Choroid plexus epithelial cell (primary cell): ENCODE results near the gene CORT.

Experiments used
- DNase-seq: peaks from one replicate; pipeline ENCODE4 v3.0.0-alpha.2; 2010; ENCODE audit warnings: low read depth
- H3K4me3 ChIP-seq: 2 replicates; pipeline ENCODE4 v1.5.1; 2011; ENCODE audit warnings: low read depth, mild to moderate bottlenecking, control low read depth, low read length, moderate library complexity
- TF ChIP-seq, protein P1 (sequence below): conservative IDR thresholded peaks from 2 replicates; pipeline ENCODE4 v1.5.1; 2011; ENCODE audit warnings: low read depth, mild to moderate bottlenecking, control low read depth, inconsistent platforms, low read length, moderate library complexity

Gene CORT

DNA sequence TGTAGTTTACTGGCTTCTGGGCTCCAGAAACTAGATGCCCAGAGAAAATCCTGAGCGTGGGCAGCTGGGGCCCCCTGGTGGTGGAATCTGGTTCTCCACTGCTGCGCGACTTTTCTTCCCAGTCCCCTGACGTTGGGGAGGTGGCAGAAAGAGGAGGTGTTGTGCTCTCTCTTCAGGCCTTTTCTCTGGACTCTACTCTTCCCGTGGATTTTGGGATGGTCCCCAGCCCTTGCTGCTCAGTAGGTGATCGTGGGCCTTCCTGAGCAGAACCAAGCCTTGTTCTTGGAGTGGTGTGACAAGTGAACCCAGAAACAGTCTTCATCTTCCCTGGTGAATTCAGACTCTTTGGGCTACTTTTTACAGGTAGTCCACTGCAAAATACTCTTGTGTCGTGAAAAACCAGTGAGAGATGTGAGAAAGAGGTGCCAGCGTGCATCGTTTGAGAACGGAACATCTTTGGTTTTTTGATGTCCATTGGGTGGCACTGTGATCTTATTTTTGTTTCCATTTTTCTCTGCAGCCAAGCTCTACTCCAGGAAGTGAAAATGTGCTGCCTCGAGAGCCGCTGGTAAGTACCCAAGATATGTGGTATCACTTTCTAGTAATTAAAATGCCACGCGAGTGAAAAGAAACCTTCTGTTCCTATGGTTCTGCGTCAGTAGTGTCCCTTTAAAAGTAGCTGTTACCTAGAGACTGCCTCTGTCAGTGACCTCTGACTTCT, 45.1 kb downstream of the CORT start:
- TF ChIP-seq, protein P1, sequence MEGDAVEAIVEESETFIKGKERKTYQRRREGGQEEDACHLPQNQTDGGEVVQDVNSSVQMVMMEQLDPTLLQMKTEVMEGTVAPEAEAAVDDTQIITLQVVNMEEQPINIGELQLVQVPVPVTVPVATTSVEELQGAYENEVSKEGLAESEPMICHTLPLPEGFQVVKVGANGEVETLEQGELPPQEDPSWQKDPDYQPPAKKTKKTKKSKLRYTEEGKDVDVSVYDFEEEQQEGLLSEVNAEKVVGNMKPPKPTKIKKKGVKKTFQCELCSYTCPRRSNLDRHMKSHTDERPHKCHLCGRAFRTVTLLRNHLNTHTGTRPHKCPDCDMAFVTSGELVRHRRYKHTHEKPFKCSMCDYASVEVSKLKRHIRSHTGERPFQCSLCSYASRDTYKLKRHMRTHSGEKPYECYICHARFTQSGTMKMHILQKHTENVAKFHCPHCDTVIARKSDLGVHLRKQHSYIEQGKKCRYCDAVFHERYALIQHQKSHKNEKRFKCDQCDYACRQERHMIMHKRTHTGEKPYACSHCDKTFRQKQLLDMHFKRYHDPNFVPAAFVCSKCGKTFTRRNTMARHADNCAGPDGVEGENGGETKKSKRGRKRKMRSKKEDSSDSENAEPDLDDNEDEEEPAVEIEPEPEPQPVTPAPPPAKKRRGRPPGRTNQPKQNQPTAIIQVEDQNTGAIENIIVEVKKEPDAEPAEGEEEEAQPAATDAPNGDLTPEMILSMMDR = peak; percentile 89
- H3K4me3 ChIP-seq = peak overlapping the region; percentile 39
- peak; percentile 74 for DNase-seq

DNA sequence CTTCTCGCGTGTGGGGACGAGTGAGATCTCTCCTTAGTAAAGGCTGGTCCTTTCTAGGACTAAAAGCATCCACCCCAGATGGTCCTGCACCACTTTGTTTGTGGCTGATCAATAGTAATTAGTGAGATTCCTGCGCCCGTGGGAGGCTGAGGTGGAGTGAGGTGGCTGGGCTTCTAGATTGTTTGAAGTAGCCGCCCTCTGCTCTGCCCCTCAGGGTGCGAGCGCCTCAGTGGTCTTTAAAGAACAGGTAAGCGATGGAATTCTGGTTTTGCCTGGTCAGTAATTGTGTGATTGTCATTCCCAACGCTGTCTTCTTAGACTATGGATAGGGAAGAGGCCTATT, 45.6 kb downstream of the CORT start:
- no peak overlapping the region for H3K4me3 ChIP-seq
- no peak for DNase-seq
- TF ChIP-seq, protein P1 = no peak

DNA sequence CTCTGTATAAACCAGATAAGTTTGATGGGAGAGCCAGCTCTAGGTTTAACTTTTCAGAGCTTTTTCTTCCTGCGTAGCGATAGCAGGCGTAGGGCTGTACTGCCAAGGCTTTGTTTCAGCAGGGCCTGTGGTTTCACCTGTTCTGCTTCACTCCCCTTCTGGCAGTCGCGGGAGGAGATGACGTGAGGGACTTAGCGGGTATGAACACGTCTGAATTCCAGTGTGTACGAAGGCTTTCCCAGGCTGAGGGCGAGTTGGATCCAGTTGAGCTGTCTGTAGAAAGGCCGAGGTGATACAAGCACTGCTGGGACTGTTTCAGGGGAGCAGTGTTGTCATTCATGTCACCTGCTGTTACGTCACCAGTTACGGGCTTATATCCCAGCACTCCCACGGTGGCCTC, 46.1 kb downstream of the CORT start:
- no peak for DNase-seq
- no peak overlapping the region for H3K4me3 ChIP-seq
- TF ChIP-seq, protein P1 = no peak

DNA sequence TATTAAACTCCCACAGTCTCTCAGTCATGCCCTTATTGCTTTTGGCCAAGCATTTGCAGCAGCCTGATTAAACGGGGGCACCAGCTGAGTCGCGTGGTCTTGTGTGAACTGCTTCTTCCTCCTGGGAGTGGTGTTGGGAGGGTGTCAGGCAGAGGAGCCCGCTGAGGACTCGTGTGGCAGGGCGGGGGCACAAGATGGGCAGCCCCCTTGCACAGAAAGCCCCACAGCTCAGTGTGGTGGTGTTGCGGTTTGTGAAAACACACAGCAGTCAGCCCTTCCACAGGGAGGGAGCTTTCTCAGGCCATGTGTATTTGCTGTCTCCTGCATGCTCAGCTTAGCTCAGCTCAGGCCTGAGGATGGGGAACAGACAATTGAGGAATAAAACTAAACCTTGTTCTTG, 47.3 kb downstream of the CORT start:
- TF ChIP-seq, protein P1 = no peak
- no peak overlapping the region for H3K4me3 ChIP-seq
- no peak for DNase-seq

DNA sequence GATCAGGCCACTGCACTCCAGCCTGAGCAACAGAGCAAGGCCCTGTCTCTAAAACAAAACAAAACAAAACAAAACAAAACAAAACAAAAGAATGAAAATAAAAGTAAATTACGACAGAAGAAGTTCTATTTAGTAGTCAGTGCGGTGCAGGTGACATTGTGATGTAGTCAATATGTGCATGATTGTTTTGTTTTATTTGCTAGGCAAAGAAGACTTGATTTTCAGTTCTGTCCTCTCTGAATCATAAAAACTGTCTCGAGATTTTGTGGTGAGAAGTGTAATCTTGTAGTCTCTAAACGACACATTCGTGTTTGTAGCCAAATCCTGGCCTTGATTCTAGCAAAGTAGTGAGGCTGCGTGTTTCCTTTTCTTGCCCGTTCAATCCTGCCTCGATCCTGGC, 48.4 kb downstream of the CORT start:
- DNase-seq = no peak
- TF ChIP-seq, protein P1 = no peak
- no peak overlapping the region for H3K4me3 ChIP-seq
